Gastrocnemius medialis (tissue), 4 donors: Measurements from ENCODE around the gene ZNF839. TPM values are rescaled to one million over a fixed set of nuclear protein-coding genes. Genes with fewer than 3 reads are reported as not detected.
A peak's percentile ranks its signal among the peaks of the same experiment; 100 is the strongest.

Experiments
- ATAC-seq, 2 donors: fragments of 150-250 bp; one replicate each; pipeline ENCODE4 v1.9.1; 2016
- DNase-seq, 2 donors: peaks; one replicate each; pipeline ENCODE4 v3.0.0-alpha.2; 2019
- H3K27ac ChIP-seq, 4 donors: fragments of 200-600 bp; sonication (generic); 1 replicate in 1 of 4; 2 replicates in 3 of 4; pipeline ENCODE4 v1.5.1; 2016 to 2018; ENCODE audit warnings: mild to moderate bottlenecking in 2 of 4, moderate library complexity in 1 of 4
- H3K27me3 ChIP-seq, 3 donors: fragments of 200-600 bp; sonication (generic) in 2 of 3; 1 replicate in 1 of 3; 2 replicates in 2 of 3; pipeline versions ENCODE4 v1.5.1 to v1.6.0; 2016 to 2019; ENCODE audit warnings: mild to moderate bottlenecking in 1 of 3, moderate library complexity in 1 of 3
- H3K36me3 ChIP-seq, 2 donors: fragments of 200-600 bp; sonication (generic) in 1 of 2; one replicate each; pipeline ENCODE4 v1.5.1; 2017 to 2018
- H3K4me1 ChIP-seq, 2 donors: fragments of 200-600 bp; sonication (generic) in 1 of 2; one replicate each; pipeline ENCODE4 v1.5.1; 2016 to 2017; ENCODE audit warnings: mild to moderate bottlenecking in 2 of 2
- H3K4me3 ChIP-seq, 4 donors: fragments of 200-600 bp; sonication (generic) in 3 of 4; 1 replicate in 1 of 4; 2 replicates in 3 of 4; pipeline ENCODE4 v1.5.1; 2016 to 2019; ENCODE audit warnings: mild to moderate bottlenecking in 2 of 4
- H3K9me3 ChIP-seq, 3 donors: fragments of 200-600 bp; sonication (generic) in 2 of 3; 1 replicate in 1 of 3; 2 replicates in 2 of 3; pipeline ENCODE4 v1.5.1; 2016 to 2019
- CTCF ChIP-seq, 5 experiments: fragments of 450-650 bp in 3 of 5; fragments of 200-600 bp in 2 of 5; sonication (generic) in 2 of 5; IDR thresholded peaks in 4 of 5; conservative IDR thresholded peaks in 1 of 5; 1 replicate in 4 of 5; 2 replicates in 1 of 5; pipeline ENCODE4 v1.5.1; 2016 to 2019; ENCODE audit warnings: antibody characterized with exemption in 5 of 5, mild to moderate bottlenecking in 3 of 5, moderate library complexity in 3 of 5
- POLR2A ChIP-seq, 2 donors: fragments of 450-650 bp; IDR thresholded peaks; one replicate each; pipeline ENCODE4 v1.6.1; 2017; ENCODE audit warnings: antibody characterized with exemption in 2 of 2, mild to moderate bottlenecking in 2 of 2, moderate library complexity in 2 of 2
- in situ Hi-C, 4 donors: fragments of 200-750 bp; cut with MboI; loops; one replicate each; pipeline versions ENCODE4 v1.15.0 to v1.8.0; 2017; ENCODE audit warnings: low sequenced_read_pairs in 4 of 4
- intact Hi-C: fragments of 100-400 bp; cut with DNase I; formaldehyde crosslinking; loops from one replicate; pipeline ENCODE4 v1.15.1; 2023; ENCODE audit warnings: low total_unique reads
- total RNA-seq, 4 donors: library from RNA; depleted of rRNA; stranded (reverse); fragments of >200 nt; gene quantifications; one replicate each; pipeline versions ENCODE4 v1.1.0 to v1.2.3, GENCODE V29; 2016

The ZNF839 gene
- total RNA-seq, 4 donors from 2014 or later, result 10.6 to 16.8 (median 14.0) TPM

- peak within 1 kb of the TSS; percentile 88 to 99 (median 97) for H3K27ac ChIP-seq
- peaks cover 0 to 30% of the 10 kb centered on the region in 2 donors for H3K36me3 ChIP-seq
- peak within 1 kb of the TSS; percentile 70 to 97 (median 86) for H3K4me3 ChIP-seq
- peaks cover 24 to 32% of the 10 kb centered on the region in 2 donors for H3K4me1 ChIP-seq
- H3K9me3 ChIP-seq, result no peaks in the 10 kb centered on the region
- in situ Hi-C loops, result no loop called here
- intact Hi-C loops, result loop anchor here (2.0 to 5.0 kb wide), 4 partner anchors 44 to 230 kb away; partner anchors contain the start of genes RCOR1 and ZNF839
- peak; percentile 97 to 98 for DNase-seq
- TF ChIP-seq POLR2A (IDR thresholded peaks at IDR 0.05) (peak; percentile 90 to 94), CTCF (IDR thresholded peaks at IDR 0.05 in 4 of 5, conservative IDR thresholded peaks at IDR 0.05 in 1 of 5) (no peak)
- H3K27me3 ChIP-seq, result no peaks in the 10 kb centered on the region
- peak; percentile 91 to 93 for ATAC-seq
Measured at GRCh38 chr14:102362545-102363181, 43.1 kb downstream of the ZNF839 start, which contains the start of the genes CINP and TECPR2. Gene CINP, minus strand, starts transcription at chr14:102362890. Its CDS starts 39 bp downstream, at chr14:102362851. Gene TECPR2, plus strand, starts transcription at chr14:102362941. Its CDS starts 13,781 bp downstream, at chr14:102376722.

- Histone ChIP-seq H3K27me3 (no peaks in the 10 kb centered on the region), H3K36me3 (peaks cover 0 to 23% of the 10 kb centered on the region in 2 donors), H3K4me3 (peak overlapping the region; percentile 70 to 97 (median 86)), H3K4me1 (peaks cover 24 to 32% of the 10 kb centered on the region in 2 donors), H3K27ac (peak overlapping the region; percentile 88 to 99 (median 97)), H3K9me3 (no peaks in the 10 kb centered on the region)
- no peak for TF ChIP-seq CTCF (IDR thresholded peaks at IDR 0.05 in 4 of 5, conservative IDR thresholded peaks at IDR 0.05 in 1 of 5)
- no peak for TF ChIP-seq POLR2A (IDR thresholded peaks at IDR 0.05)
- DNase-seq, result peak in 1 of 2 donors; percentile 17
- ATAC-seq, result peak; percentile 40 to 49
- in situ Hi-C loops (no loop called here), intact Hi-C loops (loop anchor here (2.0 to 5.0 kb wide), 4 partner anchors 45 to 229 kb away; partner anchors contain the start of genes RCOR1 and ZNF839)
Measured at GRCh38 chr14:102363182-102363943, 43.8 kb downstream of the ZNF839 start.

- no peak overlapping the region for H3K27ac ChIP-seq
- intact Hi-C loops, result no loop called here
- H3K9me3 ChIP-seq, result no peaks in the 10 kb centered on the region
- in situ Hi-C loops, result no loop called here
- peaks cover 0 to 5% of the 10 kb centered on the region in 2 donors for H3K36me3 ChIP-seq
- TF ChIP-seq CTCF (IDR thresholded peaks at IDR 0.05 in 4 of 5, conservative IDR thresholded peaks at IDR 0.05 in 1 of 5) (no peak), POLR2A (IDR thresholded peaks at IDR 0.05) (no peak)
- peaks cover 14 to 29% of the 10 kb centered on the region in 2 donors for H3K4me1 ChIP-seq
- no peak overlapping the region for H3K4me3 ChIP-seq
- DNase-seq (no peak), ATAC-seq (peak in 1 of 2 donors; percentile 35)
- no peaks in the 10 kb centered on the region for H3K27me3 ChIP-seq
Measured at GRCh38 chr14:102370305-102370809, 50.8 kb downstream of the ZNF839 start.

- no peak overlapping the region for H3K4me3 ChIP-seq
- in situ Hi-C loops, result no loop called here
- peaks cover 0 to 5% of the 10 kb centered on the region in 2 donors for H3K36me3 ChIP-seq
Measured at GRCh38 chr14:102371361-102371760, 51.8 kb downstream of the ZNF839 start.

More at GRCh38 chr14:102371361-102371760, 51.8 kb downstream of the ZNF839 start:
- Histone ChIP-seq H3K9me3 (no peaks in the 10 kb centered on the region), H3K27ac (no peak overlapping the region), H3K4me1 (peaks cover 14 to 29% of the 10 kb centered on the region in 2 donors), H3K27me3 (no peaks in the 10 kb centered on the region)
- ATAC-seq (no peak), DNase-seq (no peak)
- TF ChIP-seq CTCF (IDR thresholded peaks at IDR 0.05 in 4 of 5, conservative IDR thresholded peaks at IDR 0.05 in 1 of 5) (no peak), POLR2A (IDR thresholded peaks at IDR 0.05) (no peak)
- intact Hi-C loops, result no loop called here
